ENCODE data around the gene MYH14.

DNA sequence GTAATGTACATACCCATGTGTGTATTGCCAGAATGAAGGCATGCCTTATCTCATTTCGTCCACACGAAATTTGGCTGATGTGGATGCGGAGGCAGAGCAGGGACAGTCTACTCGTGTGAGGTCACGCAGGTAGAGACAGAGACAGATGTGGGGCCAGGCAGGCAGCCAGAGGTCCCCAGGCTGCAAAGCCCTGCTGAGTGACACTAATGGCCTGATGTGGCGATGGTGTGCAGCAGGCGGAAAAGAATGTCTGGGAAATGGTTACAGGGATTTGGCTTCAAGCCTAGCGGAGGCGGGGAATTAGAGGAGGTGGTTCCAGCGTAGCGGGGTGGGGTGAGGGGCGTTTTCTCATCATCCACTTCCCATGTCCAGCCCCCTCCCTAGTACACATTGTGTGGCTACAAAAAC is 36.1 kb upstream of the MYH14 start:
- TF ChIP-seq POLR2A (IDR thresholded peaks at IDR 0.05) = no peak
- TF ChIP-seq, protein P1, sequence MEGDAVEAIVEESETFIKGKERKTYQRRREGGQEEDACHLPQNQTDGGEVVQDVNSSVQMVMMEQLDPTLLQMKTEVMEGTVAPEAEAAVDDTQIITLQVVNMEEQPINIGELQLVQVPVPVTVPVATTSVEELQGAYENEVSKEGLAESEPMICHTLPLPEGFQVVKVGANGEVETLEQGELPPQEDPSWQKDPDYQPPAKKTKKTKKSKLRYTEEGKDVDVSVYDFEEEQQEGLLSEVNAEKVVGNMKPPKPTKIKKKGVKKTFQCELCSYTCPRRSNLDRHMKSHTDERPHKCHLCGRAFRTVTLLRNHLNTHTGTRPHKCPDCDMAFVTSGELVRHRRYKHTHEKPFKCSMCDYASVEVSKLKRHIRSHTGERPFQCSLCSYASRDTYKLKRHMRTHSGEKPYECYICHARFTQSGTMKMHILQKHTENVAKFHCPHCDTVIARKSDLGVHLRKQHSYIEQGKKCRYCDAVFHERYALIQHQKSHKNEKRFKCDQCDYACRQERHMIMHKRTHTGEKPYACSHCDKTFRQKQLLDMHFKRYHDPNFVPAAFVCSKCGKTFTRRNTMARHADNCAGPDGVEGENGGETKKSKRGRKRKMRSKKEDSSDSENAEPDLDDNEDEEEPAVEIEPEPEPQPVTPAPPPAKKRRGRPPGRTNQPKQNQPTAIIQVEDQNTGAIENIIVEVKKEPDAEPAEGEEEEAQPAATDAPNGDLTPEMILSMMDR (IDR thresholded peaks at IDR 0.05) = no peak

All from breast epithelium (tissue), 3 donors.